ENCODE data around the gene XIRP1.

Gene XIRP1

DNA sequence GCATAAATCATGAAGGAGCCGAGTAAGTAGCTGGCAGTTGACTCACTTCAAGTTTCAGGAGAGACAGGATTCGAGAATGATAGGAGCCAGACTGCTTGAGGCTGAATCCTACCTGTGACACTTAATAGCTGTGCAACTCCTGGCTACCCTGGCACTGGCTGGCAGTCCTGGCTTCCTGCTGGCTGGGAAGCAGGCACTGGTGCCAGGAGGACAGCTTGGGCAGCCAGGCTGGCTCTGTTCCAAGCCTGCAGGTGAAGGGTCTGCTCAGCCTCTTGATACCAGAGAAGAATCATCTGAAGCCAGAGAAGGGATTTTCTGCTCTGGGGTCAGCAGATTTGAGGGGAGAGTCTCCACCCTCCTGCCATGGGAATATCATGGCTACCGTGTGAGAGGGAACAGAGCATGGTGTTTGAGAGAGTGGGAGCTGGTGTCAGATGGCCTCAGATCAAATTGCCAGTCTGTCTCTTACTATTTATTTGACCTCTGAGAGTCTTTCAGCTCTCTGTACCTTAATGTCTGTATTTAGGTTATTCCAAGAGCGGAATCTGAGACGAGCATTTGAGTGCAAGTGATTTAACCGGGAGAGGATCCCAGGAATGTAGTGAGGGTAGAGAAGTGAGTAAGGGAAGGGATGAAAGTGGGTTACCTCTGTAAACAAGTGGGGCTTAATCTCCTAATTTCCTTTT, 4.4 kb upstream of the XIRP1 start:
- Mint-ChIP-seq H3K27ac (no peak overlapping the region), H3K4me3 (no peak overlapping the region), H3K9me3 (no peaks in the 10 kb centered on the region)

DNA sequence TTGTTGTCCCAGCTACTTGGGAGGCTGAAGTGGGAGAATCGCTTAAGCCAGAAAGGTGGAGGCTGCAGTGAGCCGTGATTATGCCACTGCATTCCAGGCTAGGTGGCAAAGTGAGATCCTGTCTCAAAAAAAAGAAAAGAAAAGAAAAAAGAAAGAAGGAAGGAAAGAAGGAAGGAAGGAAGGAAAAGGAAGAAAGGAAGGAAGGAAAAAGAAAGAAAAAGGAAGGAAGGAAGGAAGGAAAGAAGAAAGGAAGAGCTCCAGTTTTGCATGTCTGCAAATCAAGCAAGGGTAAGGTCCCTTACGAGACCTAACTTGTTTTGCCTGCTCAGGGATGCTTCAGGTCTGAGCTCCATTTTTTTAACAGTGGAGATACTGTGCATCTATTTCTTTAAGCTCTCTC, 3.6 kb upstream of the XIRP1 start:
- Mint-ChIP-seq H3K9me3 (no peaks in the 10 kb centered on the region), H3K27ac (no peak overlapping the region), H3K4me1 (peaks cover 20% of the 10 kb centered on the region), H3K4me3 (no peak overlapping the region), H3K36me3 (no peaks in the 10 kb centered on the region), H3K27me3 (peaks cover 51% of the 10 kb centered on the region)
- no peak for ATAC-seq

More for the DNA sequence above, 4.4 kb upstream of the XIRP1 start:
- ATAC-seq: no peak
- H3K27me3 Mint-ChIP-seq: peaks cover 59% of the 10 kb centered on the region
- H3K36me3 Mint-ChIP-seq: no peaks in the 10 kb centered on the region
- H3K4me1 Mint-ChIP-seq: peaks cover 18% of the 10 kb centered on the region

DNA sequence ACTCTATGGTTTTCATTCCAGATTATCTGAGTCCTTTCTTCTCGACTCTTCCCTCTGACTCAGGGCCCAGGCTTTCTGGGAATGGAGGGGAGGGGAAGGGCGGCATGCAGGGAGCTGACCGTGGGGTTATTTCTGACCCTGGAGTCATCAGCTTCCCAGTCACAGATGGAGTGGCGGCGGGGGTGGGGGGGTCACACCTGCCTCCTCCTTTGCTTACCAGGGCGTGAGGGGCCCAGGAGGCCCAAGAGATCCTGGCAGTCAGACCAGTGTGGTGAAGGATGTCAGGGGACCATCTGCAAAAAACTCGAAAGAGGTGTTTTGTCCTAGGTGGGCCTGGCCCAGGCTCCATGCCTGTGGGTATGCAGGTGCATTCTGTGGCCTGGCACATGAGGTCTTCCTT, 996 bp upstream of the XIRP1 start:
- peak overlapping the region; percentile 46 for H3K27ac Mint-ChIP-seq
- H3K4me3 Mint-ChIP-seq: no peak overlapping the region

DNA sequence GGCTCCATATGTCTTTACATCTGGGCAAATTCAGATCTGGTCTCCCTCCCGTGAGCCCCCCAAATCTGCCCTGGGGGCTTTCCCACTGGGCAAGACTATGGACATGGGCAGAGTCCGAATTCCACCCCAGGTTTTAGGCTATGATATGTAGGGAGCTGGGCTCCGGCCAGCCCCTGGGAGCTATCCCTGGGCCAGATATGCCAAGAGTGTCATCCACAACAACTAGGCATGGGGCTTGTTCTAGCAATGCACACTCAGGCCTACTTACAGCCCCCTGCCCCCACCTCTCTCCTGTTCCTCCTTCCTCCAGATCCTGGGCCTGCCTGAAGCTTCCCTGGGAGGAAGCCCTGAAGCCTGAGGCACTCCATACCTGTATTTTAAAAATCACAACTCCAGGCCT, 622 bp downstream of the XIRP1 start:
- Mint-ChIP-seq H3K36me3 (no peaks in the 10 kb centered on the region), H3K4me1 (peaks cover 27% of the 10 kb centered on the region)

More for the DNA sequence above, 996 bp upstream of the XIRP1 start:
- Mint-ChIP-seq H3K9me3 (no peaks in the 10 kb centered on the region), H3K4me1 (peaks cover 28% of the 10 kb centered on the region), H3K36me3 (no peaks in the 10 kb centered on the region), H3K27me3 (peaks cover 39% of the 10 kb centered on the region)
- ATAC-seq: no peak

DNA sequence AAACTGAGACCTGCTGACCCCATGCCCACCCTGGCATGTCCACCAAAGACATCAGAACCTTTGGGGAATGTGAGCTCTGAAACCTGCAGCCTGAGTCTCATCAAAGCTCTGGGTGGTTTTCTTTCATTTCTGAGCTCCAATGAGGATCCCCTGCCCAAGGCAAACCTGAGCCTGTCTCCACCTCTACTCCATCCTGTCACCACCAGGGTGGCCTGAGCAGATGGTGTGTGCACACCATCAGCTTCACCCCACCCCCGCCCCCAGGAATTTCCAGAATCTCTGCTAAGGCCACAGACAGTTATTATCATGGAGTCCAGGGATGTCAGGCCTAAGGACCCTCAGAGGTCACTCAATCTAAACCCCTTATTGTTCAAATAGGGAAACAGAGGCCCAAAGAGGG, 1.3 kb downstream of the XIRP1 start:
- no peak for ATAC-seq
- Mint-ChIP-seq H3K9me3 (no peaks in the 10 kb centered on the region), H3K36me3 (no peaks in the 10 kb centered on the region), H3K27me3 (peaks cover 19% of the 10 kb centered on the region), H3K4me3 (no peak overlapping the region), H3K27ac (no peak overlapping the region), H3K4me1 (peaks cover 21% of the 10 kb centered on the region)

More for the DNA sequence above, 622 bp downstream of the XIRP1 start:
- H3K27me3 Mint-ChIP-seq: peaks cover 26% of the 10 kb centered on the region
- no peak overlapping the region for H3K4me3 Mint-ChIP-seq
- no peak for ATAC-seq
- H3K27ac Mint-ChIP-seq: peak overlapping the region; percentile 9
- H3K9me3 Mint-ChIP-seq: no peaks in the 10 kb centered on the region

DNA sequence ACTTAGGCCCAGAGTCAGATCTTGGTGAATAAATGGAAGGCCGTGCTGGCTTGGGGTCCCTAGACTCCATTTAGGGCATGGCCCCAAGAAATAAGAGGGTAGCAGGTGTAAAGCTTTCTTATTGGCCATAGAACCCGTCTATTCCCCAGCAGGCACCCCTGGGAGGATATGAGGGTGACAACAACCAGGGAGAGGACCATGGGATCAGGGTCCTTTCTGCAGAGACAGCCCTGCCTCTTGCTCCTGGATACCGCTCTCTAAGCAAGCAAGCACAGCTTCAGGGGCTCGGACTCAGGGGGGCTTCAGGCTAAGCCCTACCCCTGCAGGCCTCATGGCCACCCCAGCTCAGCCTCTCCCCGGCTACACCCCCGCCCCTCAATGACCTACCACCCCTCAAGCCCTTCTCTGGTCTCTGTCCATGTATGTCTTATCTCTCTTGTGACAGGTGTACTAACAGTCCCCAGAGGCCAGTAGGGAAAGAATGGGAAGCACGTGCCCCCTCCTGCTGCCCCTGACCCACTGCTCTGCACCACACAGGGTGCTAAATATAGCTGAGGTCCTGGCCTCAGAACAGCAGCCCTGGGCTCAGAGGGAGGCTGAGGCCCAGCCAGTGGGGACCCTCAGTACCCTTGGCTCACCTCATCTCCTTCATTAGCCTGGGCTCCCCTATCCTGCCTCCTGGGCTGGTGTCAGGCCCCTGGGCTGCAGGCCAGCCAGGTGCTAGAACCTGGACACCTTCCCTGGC, 1.9 kb downstream of the XIRP1 start:
- ATAC-seq: no peak
- Mint-ChIP-seq H3K4me3 (no peak overlapping the region), H3K36me3 (no peaks in the 10 kb centered on the region), H3K27me3 (peaks cover 13% of the 10 kb centered on the region), H3K27ac (peak overlapping the region; percentile 26), H3K9me3 (no peaks in the 10 kb centered on the region), H3K4me1 (peaks cover 16% of the 10 kb centered on the region)

DNA sequence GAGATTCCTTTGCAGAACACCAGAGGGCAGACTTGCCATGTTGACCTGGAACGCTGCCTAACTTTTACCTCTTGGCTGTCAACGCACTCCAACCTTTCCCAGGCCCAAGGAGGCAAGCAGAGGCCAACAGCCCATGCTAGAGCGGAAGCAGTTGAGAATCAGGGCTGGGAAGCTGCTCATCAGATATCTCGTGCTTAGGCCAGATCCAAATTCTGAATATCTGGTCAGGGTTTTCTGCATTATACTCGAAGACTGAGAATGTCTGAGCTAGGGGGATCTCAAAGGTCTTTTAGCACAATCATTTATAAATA, 2.5 kb downstream of the XIRP1 start:
- Mint-ChIP-seq H3K4me3 (no peak overlapping the region), H3K27me3 (peaks cover 9% of the 10 kb centered on the region), H3K4me1 (peaks cover 16% of the 10 kb centered on the region), H3K27ac (peak overlapping the region; percentile 26), H3K9me3 (no peaks in the 10 kb centered on the region), H3K36me3 (no peaks in the 10 kb centered on the region)
- ATAC-seq: peak; percentile 42

DNA sequence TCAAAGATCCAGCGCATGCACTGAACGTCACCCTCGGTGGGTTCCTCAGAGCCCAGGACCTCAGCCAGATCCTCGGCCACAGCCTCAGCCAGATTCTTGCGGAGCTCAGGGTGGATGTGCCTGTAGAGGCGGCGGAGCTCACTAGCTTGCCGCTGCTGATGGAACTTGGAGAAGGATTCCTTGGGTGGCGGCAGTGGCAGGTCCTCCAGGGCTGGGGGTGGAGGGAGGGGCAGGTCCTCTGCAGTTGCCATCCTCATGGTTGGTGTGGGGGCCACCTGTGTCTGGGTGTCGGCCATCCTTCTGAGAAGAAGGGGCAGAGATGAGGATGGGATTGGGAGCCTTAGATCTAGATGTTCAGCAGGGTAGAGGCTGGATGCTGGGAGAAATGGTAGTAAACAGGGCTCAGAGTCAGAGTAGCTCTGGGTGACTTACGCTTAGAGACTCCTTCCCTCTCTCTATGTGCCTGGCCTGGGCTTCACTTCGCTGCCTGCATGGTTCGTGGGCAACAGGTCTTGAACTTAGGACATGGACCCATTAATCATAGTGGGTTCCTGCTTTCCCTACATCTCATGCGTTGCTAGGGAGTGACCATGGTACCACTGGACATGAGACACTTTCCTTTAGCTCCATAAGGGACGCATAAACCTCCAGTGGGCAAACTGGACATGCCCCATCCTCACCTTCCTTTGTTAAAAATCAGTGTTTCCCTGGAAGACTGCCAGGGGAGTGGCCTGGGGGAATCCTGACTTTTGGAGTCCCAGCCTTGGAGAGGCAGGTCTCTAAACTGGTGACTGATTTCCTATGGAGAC, 3.0 kb downstream of the XIRP1 start:
- H3K27me3 Mint-ChIP-seq: peaks cover 9% of the 10 kb centered on the region
- H3K9me3 Mint-ChIP-seq: no peaks in the 10 kb centered on the region
- no peak overlapping the region for H3K4me3 Mint-ChIP-seq
- no peaks in the 10 kb centered on the region for H3K36me3 Mint-ChIP-seq
- peak overlapping the region; percentile 26 for H3K27ac Mint-ChIP-seq
- H3K4me1 Mint-ChIP-seq: peaks cover 16% of the 10 kb centered on the region
- no peak for ATAC-seq

DNA sequence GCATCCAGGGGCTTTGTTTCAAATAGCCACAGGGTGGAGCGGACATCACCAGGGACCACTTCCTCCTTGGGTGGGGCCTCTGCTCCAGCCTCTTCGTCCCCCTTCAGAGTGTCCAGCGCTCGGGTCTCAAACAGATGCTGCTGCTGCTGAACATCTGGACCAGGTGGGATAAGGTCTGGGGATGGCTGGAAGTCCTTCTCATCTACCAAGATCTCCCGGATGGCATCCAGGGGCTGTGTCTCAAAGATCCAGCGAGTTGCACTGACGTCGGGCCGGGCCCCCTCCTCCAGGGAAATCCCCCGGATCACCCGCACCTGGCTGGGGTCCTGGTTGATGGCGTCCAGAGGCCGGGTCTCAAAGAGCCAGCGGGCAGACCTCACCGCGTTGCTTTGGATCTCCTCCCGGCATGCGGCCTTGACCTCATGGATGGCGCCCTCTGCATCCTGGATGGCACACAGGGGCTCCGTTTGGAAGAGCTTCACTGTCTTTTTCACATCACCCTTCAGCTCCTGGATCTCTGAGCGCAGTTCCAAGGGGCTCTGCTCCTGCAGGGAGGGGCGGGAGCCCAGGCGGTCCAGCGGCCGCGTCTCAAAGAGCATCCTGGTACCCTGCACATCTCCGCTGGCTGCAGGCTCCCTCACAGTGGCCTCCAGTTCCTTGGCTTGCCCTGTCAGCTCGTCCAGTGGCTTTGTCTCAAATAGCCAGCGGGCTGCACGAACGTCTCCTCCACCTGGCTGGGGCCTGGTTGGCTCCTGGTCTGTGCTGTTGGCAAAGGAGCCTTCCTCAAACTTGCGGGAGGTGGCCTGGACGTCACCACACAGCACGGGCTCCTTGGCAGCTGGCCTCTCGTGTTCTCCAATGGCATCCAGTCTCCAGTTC, 3.9 kb downstream of the XIRP1 start:
- H3K4me1 Mint-ChIP-seq: peaks cover 16% of the 10 kb centered on the region
- no peak for ATAC-seq
- peaks cover 2% of the 10 kb centered on the region for H3K27me3 Mint-ChIP-seq
- H3K9me3 Mint-ChIP-seq: no peaks in the 10 kb centered on the region
- no peak overlapping the region for H3K4me3 Mint-ChIP-seq
- H3K27ac Mint-ChIP-seq: peak overlapping the region; percentile 19
- H3K36me3 Mint-ChIP-seq: no peaks in the 10 kb centered on the region

DNA sequence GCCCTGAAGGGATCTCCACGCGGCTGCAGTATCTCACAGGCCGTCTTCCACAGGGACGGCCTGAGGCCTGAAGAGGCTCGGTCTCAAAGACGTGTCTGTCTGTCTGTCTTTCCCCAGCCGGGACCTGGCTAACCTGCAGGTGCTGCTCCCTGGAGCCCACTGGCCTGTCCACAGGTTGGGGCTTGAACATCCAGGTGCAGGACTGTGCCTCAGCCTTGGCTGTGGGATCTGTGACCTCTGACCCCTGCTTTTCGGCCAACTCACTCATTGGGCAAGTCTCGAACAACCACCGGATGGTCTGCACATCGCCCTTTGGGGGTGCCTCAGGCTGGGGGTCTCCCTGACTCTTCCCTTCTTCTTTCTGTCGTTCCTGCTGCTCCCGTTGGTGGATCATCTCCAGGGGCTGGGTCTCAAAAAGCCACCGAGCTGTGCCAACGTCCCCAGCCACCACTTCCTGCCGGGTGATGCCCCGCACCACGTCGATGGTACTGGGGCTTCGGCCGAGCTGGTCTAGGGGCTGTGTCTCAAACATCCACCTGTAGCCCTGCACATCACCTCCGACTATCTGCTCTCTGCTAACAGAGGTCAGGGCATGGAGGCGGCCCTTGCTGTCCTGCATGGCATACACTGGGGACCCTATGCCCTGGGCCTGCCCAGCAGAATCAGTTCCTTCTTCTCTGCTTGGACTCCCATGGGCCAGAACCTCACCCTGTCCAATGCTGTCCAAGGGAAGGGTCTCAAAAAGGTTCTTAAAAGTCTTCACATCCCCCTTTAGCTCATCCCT, 4.8 kb downstream of the XIRP1 start:
- Mint-ChIP-seq H3K27ac (no peak overlapping the region), H3K27me3 (no peaks in the 10 kb centered on the region), H3K9me3 (no peaks in the 10 kb centered on the region), H3K4me3 (no peak overlapping the region), H3K4me1 (peaks cover 16% of the 10 kb centered on the region), H3K36me3 (no peaks in the 10 kb centered on the region)
- no peak for ATAC-seq

DNA sequence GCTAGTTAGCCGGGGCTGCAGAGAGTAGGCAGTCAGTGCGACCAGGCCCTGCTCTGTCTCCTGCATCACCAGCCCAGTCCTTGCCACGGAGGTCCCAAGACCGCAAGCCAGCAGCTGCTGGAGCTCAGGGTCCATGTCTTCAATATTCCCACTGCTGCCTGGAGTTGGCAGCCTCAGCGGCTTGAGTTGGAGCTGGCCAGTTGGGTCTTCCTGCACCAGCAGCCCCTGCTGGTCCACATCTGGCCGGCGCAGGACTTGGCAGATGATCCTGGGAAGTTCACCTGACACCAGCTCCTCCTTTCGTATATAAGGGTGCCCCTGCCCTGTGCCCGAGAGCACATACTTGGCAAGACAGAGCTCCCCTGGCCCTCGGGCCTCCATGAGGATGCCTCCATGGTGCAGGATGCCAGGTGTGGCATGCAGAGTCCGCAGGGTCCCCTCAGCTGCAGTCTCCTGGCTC, 5.7 kb downstream of the XIRP1 start:
- H3K27ac Mint-ChIP-seq: no peak overlapping the region
- peaks cover 9% of the 10 kb centered on the region for H3K4me1 Mint-ChIP-seq

DNA sequence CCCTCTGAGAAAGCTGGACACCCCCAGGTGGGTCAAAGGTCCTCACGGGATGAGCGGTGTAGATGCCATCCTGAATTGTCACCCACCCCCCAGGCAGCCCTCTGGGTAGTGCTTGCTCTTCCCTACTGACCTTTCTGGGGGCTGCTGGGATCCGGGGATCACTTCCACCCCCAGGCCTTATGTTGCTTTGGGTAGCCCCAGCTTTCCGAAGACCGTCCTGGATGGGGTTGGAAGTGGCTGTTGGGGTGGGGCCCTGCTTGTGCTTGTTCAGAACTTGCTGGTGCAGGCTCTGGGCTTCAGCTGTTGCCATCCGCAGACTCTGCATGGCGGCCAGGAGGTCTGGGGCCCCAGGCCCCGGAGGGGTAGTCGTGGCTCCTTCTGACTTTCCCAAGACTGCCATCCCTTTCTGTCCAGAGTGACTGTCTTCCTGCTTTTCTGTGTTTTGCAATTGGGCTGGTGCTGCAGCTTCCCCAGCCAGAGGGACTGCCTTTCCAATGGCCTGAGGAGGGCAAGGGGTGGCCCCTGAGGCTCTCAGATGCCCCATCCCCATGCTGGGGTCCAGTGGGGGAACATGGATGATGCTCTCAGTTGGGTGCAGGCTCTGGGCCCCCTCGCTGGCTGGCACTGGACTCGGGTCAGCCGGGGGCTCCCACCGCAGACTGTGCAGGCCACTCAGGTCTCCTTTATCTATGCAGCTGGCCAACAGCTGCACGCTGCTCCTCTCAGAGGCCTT, 6.3 kb downstream of the XIRP1 start:
- Mint-ChIP-seq H3K4me1 (peaks cover 12% of the 10 kb centered on the region), H3K27me3 (no peaks in the 10 kb centered on the region), H3K4me3 (no peak overlapping the region), H3K27ac (no peak overlapping the region), H3K9me3 (no peaks in the 10 kb centered on the region), H3K36me3 (no peaks in the 10 kb centered on the region)
- no peak for ATAC-seq

More for the DNA sequence above, 5.7 kb downstream of the XIRP1 start:
- Mint-ChIP-seq H3K9me3 (no peaks in the 10 kb centered on the region), H3K4me3 (no peak overlapping the region), H3K36me3 (no peaks in the 10 kb centered on the region), H3K27me3 (no peaks in the 10 kb centered on the region)
- no peak for ATAC-seq

DNA sequence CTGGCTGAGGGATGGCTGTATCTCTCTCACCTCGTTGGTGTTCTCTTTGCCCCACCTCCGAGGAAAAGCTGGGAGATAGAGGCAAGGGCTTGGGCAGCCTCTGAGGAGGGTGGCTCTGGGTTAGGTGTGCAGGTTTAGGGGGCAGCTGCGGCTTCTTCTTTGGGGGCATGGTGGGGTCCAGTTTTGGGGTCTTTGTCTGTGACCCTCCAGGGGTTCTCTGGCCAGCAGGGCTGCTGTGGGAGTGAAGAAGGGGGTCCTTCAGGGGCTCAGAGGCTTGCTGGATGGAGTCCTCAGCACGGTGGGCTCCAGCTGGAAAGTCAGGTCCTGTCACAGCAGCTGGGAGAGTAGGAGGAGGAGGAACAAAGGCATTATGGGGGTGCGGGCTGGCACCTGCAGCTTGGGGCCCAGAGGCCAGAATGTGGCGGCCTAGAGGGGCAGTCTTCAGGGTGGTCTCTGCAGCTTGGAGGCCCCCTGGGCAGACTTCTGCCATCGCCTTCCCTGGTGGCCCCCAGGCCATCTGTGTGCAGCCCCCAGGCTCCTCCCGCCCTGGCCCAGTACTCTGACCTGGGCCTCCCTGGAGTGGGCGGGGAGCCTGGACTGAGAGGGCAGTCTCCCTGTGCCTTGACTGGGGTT, 7.0 kb downstream of the XIRP1 start:
- H3K27ac Mint-ChIP-seq: no peak overlapping the region
- no peak for ATAC-seq
- H3K36me3 Mint-ChIP-seq: no peaks in the 10 kb centered on the region
- H3K4me3 Mint-ChIP-seq: no peak overlapping the region
- H3K27me3 Mint-ChIP-seq: no peaks in the 10 kb centered on the region
- H3K9me3 Mint-ChIP-seq: no peaks in the 10 kb centered on the region
- peaks cover 18% of the 10 kb centered on the region for H3K4me1 Mint-ChIP-seq
